NCI-H2196 (cell line): ENCODE results near the gene YIPF2.
"Not testable (repeated sequence)": the region's sequence is repeated elsewhere in the genome, so short reads cannot be mapped to it uniquely, and the experiment has no call there.

Experiments
- DNase-seq: peaks from one replicate; lab custom pipeline; 2025; ENCODE audit not compliant: unreplicated experiment; lab: John Stamatoyannopoulos, UW

Gene YIPF2

DNA sequence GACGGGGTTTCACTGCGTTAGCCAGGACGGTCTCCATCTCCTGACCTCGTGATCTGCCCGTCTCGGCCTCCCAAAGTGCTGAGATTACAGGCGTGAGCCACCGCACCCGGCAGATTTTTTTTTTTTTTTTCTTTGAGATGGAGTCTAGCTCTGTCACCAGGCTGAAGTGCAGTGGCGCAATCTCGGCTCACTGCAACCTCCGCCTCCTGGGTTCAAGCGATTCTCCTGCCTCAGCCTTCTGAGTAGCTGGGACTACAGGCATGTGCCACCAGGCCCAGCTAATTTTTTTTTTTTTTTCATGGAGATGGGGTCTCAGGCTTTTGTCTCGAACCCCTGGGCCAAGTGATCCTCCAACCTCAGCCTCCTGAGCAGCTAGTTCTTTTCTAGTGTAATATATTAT lies 13.2 kb upstream of the YIPF2 start:
- not testable (repeated sequence) for DNase-seq

DNA sequence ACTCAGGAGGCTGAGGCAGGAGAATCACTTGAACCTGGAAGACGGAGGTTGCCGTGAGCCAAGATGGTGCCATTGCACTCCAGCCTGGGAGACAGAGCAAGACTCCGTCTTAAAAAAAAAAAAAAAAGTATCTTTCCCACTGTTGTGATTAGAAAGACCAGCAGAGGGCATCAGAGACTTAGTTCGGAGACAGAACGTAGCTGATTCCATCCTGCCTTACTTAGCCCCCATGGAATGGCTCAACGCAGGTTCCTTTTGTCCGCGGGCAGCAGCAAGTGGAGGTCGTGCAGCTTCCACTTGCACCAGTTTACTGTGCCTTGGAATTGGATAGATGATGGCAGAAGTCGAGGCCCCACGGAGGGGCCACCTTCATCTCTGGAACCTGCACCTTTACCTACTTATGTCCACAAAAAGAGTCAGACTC lies 8.2 kb upstream of the YIPF2 start:
- peak; percentile 85 for DNase-seq

DNA sequence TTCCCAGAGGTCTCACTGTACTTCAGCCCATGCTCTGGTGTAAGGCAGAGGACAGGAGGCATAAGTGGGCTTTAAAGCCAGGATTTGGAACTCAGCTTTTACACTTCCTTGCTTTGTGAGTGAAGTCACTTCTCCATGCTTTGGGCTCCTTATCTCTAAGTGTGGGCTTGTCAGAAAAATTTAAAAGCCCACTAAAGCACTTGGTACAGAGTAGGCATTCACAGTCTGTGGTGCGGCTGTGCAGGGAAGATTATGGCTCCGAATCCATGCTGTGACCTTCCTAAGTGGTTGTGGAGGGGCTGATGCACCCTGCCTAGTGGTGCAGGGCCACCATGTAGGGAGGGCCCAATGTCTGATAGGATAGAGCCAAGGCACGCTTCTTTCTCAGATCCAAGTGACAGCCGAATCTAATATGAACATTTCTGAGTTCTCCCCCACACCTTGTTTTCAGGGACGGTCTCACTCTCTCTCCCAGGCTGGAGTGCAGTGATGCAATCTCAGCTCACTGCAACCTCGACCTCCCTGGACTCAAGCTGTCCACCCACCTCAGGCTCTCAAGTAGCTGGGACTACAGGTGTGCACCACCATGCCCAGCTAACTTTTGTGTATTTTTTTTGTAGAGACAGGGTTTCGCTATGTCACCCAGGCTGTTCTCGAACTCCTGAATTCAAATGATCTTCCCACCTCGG lies 7.1 kb upstream of the YIPF2 start:
- no peak for DNase-seq

DNA sequence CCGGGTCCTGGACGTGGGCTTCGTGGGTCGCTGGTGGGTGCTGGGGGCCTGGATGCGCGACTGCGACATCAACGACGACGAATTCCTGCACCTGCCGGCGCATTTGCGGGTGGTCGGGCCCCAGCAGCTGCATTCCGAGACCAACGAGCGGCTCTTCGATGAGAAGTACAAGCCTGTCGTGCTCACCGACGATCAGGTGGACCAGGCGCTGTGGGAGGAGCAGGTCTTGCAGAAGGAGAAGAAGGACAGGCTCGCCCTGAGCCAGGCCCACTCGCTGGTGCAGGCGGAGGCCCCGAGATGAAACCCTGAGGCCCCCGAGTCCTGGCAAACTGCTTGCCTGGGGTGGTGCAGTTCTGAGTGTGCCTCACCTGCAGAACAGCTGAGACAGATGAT lies 959 bp upstream of the YIPF2 start:
- DNase-seq: no peak

DNA sequence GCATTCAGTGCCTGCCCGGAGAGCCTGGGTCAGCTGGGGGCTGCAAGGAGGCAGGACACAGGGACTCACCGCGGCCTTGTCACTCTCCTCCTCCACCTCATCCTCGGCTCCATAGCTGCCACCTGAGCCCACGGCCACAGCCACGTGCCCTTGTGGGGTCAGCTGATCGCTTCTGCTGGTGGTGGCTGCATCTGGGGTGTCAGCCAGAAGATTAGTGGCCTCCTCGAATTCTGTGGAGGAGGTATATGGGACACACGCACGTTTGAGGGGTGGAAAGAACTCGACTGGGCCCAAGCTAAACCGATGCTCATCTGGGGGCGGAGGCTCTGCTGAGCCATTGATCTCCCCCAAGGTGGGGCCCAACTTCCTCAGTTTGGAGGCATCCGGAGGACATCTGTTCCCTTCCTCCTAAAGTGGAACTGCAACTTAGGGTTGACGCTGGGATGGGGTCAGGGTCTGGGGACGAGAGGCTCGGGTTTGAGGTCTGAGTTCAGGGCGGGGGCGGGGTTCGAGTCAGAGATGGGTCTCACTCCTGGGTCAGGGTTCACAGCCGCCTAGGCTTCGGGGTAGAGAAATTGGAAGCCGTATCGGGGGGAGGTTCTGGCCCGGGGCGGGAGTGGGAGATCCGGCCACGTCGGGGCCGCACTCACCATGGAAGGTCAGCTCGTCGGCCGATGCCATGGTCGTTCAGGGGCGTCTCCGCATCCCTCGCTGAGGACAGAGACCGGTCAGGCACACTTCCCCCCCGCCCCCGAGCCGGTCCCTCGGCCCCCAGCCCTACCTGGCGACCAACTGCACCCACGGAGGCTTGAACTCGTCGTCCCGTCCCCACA lies 493 bp downstream of the YIPF2 start:
- no peak for DNase-seq

DNA sequence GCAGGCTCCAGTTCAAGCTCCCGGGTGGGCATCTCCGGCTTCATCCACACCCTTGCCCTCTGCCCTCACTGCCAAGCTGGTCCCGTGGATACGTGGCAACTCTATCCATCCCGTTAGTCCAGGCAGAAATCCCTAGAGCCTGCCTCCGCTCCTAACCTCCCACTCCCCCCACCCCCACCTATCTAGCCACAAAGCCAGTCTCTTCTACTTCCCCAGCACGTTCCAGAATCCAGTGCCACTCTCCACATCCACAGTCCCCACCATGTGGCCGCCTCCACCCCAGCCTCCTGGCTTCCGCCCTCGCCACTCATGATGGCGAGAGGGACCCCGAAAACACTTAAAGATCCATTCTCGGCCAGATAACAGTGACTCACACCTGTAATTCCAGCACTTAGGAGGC lies 3.8 kb downstream of the YIPF2 start:
- DNase-seq: no peak

DNA sequence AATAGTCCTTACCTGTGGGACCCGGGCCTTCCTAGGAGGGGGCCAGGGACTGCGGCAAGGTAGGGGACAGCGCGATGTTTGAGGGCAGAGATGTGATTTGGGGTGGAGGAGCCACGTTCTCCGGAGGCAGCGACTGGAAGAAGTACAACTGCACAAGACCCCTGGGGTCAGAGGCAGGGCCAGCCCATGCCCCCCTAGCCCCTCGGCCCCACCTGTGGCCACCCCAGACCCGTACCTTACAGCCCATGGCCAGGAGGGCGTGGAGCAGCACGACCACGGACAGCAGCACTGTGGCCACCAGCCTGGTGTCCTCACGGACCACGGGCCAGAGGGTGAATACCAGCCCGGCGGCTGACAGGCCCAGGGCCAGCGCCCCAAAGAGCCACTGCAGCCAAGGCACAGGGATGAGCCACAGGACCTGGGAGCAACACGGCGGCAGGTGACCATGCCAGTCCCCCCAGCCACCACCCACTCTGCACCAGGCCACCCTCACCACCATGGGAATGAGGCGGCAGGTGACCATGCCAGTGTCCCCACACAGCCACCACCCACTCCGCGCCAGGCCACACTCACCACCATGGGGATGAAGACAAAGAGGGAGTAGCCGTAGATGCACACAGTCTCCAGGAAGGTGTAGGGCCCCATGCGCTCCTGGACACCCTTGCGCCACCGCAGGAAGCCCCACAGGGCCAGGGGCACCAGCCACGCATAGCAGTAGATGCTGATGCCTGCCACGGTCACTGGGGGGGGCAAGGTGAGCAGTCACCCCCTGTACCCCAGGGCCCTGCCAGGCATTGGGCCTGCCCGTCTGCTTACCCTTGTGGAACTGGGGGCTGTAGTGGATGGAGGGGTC lies 5.0 kb downstream of the YIPF2 start:
- no peak for DNase-seq

DNA sequence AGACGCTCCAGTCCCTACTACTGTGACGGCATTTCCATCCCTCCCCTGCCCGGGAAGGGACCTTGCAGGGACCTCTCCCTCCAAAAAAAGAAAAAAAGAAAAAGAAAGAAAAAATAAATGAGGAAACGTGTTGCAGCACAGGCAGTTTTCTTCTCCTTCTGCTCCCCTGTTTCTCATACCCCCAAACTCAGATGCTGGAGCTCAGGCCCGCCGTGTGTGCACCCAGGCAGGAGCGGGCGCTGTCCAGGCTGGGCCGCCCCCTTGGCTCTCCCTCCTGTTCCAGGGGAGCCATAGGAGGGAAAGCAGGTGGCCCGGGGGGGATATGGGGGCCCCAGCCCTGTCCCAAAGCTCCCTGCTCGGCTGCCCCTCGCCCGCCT lies 5.8 kb downstream of the YIPF2 start:
- DNase-seq: no peak

DNA sequence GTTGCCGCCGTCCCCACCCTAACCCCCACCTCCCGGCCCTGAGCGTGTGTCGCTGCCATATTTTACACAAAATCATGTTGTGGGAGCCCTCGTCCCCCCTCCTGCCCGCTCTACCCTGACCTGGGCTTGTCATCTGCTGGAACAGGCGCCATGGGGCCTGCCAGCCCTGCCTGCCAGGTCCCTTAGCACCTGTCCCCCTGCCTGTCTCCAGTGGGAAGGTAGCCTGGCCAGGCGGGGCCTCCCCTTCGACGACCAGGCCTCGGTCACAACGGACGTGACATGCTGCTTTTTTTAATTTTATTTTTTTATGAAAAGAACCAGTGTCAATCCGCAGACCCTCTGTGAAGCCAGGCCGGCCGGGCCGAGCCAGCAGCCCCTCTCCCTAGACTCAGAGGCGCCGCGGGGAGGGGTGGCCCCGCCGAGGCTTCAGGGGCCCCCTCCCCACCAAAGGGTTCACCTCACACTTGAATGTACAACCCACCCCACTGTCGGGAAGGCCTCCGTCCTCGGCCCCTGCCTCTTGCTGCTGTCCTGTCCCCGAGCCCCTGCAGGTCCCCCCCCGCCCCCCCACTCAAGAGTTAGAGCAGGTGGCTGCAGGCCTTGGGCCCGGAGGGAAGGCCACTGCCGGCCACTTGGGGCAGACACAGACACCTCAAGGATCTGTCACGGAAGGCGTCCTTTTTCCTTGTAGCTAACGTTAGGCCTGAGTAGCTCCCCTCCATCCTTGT lies 6.4 kb downstream of the YIPF2 start:
- DNase-seq: no peak

DNA sequence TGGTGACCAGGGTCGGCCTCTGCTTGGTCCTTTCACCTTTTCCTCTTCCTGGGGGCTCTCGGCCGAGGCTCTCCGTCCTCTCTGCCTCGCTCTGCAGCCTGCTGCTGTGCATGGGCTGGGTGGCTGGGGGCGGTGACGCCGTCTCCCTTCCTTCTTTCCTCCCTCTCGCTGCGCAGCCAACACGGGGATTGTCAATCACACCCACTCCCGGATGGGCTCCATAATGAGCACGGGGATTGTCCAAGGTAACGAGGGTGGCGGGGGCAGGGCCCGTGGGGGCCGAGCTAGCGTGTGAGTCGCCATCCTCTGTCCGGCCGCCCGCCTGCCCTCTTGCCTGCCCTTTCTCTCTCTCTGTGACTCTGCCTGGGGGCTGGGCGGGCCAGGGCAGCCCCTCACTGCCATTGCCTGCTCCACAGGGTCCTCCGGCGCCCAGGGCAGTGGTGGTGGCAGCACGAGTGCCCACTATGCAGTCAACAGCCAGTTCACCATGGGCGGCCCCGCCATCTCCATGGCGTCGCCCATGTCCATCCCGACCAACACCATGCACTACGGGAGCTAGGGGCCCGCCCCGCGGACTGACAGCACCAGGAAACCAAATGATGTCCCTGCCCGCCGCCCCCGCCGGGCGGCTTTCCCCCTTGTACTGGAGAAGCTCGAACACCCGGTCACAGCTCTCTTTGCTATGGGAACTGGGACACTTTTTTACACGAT lies 7.1 kb downstream of the YIPF2 start:
- DNase-seq: no peak

DNA sequence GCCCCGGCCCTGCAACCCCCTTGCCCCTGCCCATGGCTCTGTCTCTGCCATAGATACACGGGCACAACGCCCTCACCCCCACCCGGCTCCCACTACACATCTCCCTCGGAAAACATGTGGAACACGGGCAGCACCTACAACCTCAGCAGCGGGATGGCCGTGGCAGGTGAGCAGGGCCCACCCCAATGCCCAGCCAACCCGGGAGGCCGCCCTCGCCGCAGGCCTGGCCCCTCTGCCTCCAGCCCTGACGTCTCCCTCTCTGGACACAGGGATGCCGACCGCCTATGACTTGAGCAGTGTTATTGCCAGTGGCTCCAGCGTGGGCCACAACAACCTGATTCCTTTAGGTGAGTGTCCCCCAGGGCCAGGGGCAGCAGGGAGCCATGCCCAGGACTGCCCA lies 7.7 kb downstream of the YIPF2 start:
- DNase-seq: no peak

DNA sequence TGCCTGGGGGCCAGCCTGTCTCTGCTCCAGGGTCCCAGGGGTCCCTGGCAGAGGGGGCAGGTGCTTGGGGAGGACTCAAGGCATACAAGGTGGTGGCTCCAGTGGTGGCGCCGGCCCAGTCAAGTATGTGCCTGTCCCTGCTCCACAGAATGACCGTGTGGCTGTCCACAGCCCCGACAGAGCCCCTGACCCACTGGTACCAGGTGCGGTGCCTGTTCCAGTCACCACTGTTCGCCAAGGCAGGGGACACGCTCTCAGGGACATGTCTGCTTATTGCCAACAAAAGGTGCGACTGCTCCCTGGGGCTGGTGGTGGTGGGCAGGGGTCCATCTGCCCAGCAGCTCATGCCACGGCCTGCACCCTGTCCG lies 8.2 kb downstream of the YIPF2 start:
- DNase-seq: no peak

DNA sequence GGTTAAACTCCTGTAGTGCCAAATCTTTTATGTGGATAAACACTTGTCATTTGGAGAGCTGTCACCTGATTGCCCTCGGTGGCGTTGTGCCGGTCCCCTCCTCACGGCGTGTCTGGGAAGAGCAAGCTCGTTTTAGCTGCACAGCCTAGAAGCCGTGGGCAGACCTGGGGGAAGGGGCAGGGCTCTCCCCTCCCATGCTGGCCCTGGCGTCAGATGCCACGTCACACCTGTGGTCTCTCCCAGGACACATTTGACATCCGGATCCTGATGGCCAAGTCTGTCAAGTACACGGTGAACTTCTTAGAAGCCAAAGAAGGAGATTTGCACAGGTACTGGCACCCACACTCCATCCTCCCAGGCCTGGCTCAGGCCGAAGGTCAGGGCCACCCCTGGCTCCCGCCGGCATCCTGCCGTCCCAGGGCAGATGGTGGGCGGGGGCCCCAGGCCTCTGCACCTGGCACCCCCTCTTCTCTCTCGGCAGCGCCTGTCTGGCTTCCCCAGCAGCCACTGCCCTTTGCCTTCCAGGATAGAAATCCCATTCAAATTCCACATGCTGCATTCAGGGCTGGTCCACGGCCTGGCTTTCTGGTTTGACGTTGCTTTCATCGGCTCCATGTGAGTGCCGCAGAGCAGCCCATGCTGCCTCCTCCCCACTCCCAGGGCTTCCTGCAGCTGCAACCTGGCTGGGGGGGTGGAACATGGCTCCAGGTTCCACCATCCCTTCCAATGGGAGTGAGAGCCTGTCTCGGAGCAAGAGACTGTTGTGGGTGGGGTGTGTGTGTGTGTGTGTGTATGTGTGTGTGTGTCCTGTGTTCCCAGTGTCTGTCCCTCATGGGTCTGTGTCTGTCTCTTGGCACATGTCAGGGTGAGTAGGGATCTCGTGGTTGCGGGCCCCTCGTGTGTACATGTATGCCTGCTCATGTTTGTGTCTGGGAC lies 8.8 kb downstream of the YIPF2 start:
- no peak for DNase-seq

DNA sequence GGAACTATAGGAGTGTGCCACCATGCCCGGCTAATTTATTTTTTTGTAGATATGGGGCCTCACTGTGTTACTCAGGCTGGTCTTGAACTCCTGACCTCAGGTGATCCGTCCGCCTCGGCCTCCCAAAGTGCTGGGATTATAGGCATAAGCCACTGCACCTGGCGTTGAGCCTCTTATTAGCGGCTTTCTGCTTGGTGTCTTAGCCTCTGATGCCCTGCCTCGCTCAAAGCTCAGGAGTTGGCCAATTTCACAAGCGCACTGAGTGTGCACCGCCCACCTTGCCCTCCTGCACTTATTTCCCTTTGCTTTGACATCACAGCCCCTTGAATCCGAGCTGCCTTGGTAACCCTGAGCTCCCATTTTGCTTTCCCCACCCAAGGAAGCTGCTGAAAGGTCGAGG lies 10.1 kb downstream of the YIPF2 start:
- DNase-seq: no peak

DNA sequence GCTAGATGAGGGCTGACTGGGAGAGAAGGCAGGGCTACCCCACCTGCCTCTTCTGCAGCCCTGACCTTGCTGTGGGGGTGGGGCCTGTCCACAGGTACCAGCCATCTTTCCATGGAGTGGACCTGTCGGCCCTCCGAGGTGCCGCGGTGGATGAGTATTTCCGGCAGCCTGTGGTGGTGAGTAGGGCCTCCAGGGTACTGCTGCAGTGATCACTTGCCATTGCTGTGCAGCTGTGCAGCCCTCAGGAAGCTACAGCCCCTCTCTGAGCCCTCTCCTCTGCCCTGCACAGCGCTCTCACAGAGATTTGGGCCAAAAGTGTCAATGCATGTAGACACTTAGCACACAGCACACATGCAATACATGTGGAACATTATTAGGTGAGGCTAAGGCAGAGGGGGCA lies 11.8 kb downstream of the YIPF2 start:
- no peak for DNase-seq

DNA sequence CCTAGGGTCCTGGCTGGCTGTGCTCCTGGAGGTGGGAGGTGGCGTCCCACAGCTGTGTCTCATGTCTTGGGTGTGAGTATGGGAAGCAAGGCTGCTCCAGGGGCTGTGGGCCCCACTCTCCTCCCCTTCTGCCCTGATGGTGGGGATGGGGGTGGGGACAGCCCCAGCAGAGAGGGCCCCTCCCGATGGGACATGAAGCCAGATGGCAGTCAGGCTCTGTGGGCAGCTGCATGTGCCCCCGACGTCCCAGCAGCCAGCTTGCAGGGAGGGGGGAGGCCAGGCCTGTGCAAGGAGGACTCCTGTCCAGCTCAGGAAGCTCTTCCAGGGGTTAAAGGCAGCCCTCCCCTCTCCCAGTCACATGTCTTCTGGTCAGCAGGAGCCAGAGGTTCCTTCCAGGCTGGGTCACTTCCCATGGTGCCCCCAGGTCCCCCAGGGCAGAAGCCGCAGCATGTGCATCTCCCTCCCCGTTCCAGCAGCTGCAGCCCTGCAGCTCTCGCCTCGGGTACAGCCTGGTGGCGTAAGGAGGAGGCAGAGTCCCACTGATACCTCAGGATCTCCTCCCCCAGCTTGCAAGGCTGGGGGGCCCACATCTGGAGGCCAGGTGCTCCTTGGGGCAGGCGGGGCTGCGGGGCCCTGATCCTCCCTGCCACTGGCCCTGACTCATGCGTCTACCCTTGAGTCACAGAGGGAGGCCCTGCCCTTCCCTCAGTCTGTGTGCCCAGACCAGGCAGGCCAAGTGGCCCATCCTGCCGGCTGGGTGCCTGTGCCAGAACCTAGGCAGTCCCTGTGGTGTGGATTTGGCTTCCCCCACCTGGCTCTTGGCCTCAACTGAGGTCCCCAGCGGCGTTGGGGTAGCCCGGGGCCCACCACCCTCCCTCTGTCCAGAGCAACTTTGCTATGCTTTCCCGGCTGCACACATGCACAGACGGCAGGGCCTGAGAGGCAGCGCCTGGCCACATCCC lies 13.0 kb downstream of the YIPF2 start:
- no peak for DNase-seq

DNA sequence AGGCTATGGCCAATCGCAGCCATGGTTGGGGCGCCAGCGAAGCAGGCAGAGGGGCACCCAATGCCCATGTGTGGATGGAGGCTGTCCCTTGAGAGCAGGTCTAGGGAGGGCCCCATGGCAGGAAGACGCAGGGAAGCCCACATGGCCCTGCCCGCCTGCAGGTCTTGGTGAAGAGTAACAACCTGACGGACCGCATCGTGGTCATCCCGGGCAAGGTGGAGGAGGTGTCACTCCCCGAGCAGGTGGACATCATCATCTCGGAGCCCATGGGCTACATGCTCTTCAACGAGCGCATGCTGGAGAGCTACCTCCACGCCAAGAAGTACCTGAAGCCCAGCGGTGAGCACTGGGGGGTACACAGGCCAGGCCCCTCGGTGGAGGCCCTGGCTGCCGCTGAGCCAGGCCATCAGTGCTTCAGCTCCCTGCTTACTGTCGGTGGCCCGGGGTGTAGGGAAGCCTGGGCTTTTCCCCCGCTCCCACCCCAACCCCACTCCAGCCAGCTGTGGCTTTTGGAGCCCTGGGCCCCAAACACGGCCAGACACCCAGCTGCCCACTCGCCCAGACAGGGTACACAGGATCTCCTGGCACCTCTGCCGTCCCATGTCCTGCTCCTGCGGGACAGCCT lies 14.6 kb downstream of the YIPF2 start:
- no peak for DNase-seq

DNA sequence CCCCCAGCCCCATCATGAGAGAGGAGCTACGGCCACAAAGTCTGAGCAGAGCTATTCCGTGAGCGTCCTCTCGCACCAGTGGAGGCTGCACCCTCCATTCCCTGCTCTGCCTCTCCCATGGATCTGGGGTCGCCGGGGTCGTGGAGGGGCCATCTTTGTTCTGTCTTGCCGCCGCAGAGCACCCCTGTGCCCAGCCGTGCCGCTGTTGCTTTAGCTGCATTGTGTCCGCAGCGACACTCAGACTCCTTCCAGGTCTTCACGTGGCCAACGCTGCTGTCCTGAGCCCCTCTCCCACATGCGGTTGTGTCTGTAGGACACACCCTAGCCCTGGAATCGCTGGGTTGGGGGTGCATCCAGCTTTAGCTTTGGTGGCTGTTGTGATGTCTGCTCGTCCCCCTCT lies 15.8 kb downstream of the YIPF2 start:
- DNase-seq: no peak
